B cell (primary cell): ENCODE data around the gene CFAP61. TPM values are rescaled to one million over a fixed set of nuclear protein-coding genes. Genes with fewer than 3 reads are reported as not detected.

Experiments used
- ATAC-seq: fragments of 200-7000 bp; cut with Tn5 transposase; one replicate; pipeline ENCODE4 v1.10.0; 2021; ENCODE audit warnings: low read depth, mild to moderate bottlenecking, moderate number of reproducible peaks, moderate library complexity
- CTCF ChIA-PET: fragments of 350-600 bp; sonication (Branson Sonifier 250); formaldehyde crosslinking; loops from one replicate; lab custom pipeline; 2021; ENCODE audit warnings: antibody characterized with exemption, inconsistent platforms; lab: Charles Lee
- POLR2A ChIA-PET: fragments of 350-600 bp; sonication (Branson Sonifier 250); formaldehyde crosslinking; loops from one replicate; lab custom pipeline; 2021; ENCODE audit warnings: antibody characterized with exemption; lab: Charles Lee
- DNase-seq: peaks from one replicate; pipeline ENCODE4 v3.0.0; 2013
- H2AFZ ChIP-seq: 2 replicates; pipeline ENCODE4 v1.6.1; 2012; ENCODE audit warnings: mild to moderate bottlenecking, low read depth, low read length; ENCODE audit not compliant: insufficient read depth, poor library complexity, severe bottlenecking
- H3K27ac ChIP-seq, 2 donors: 1 replicate in 1 of 2; 2 replicates in 1 of 2; pipeline ENCODE4 v1.5.1; 2012 to 2013; ENCODE audit warnings: low read length in 2 of 2, mild to moderate bottlenecking in 2 of 2, moderate library complexity in 1 of 2
- H3K27me3 ChIP-seq, 4 experiments: fragments of 200-600 bp in 1 of 4; sonication (generic) in 1 of 4; replicated peaks in 1 of 4; 1 replicate in 2 of 4; 2 replicates in 2 of 4; pipeline versions ENCODE4 v1.6.1 to v1.7.0; 2013 to 2016; ENCODE audit warnings: low read length in 3 of 4, mild to moderate bottlenecking in 2 of 4, mixed read lengths in 1 of 4, moderate library complexity in 1 of 4; ENCODE audit not compliant: insufficient read depth in 4 of 4, control insufficient read depth in 3 of 4; ENCODE audit errors: control extremely low read depth in 1 of 4
- H3K36me3 ChIP-seq, 2 experiments: replicated peaks in 1 of 2; 1 replicate in 1 of 2; 2 replicates in 1 of 2; pipeline versions ENCODE4 v1.6.1 to v1.7.1; 2013; ENCODE audit warnings: low read length in 1 of 2; ENCODE audit not compliant: insufficient read depth in 2 of 2, control insufficient read depth in 1 of 2; ENCODE audit errors: control extremely low read depth in 1 of 2, extremely low read depth in 1 of 2
- H3K4me1 ChIP-seq, 2 donors: fragments of 200-600 bp in 1 of 2; sonication (generic) in 1 of 2; 1 replicate in 1 of 2; 2 replicates in 1 of 2; pipeline versions ENCODE4 v1.5.1 to v1.6.1; 2013 to 2017; ENCODE audit warnings: low read length in 2 of 2; ENCODE audit not compliant: control insufficient read depth in 2 of 2, insufficient read depth in 2 of 2
- H3K4me2 ChIP-seq: replicated peaks from 2 replicates; pipeline ENCODE3; 2012; ENCODE audit warnings: mild to moderate bottlenecking, low read depth, low read length; ENCODE audit not compliant: poor library complexity, severe bottlenecking
- H3K4me3 ChIP-seq, 5 experiments: fragments of 200-600 bp in 1 of 5; sonication (generic) in 1 of 5; 1 replicate in 3 of 5; 2 replicates in 2 of 5; pipeline versions ENCODE4 v1.5.1 to v1.7.0; 2011 to 2016; ENCODE audit warnings: low read length in 4 of 5, mild to moderate bottlenecking in 4 of 5, low read depth in 2 of 5, control low read depth in 1 of 5, moderate library complexity in 1 of 5; ENCODE audit not compliant: insufficient read depth in 1 of 5; ENCODE audit errors: control extremely low read depth in 1 of 5, extremely low read depth in 1 of 5
- H3K79me2 ChIP-seq: fragments of 200-600 bp; sonication (generic); one replicate; pipeline ENCODE4 v1.6.0; 2016; ENCODE audit warnings: low read length; ENCODE audit not compliant: control insufficient read depth, insufficient read depth
- H3K9ac ChIP-seq: fragments of 200-600 bp; sonication (generic); 2 replicates; pipeline ENCODE4 v1.6.1; 2017; ENCODE audit warnings: mild to moderate bottlenecking, low read length, moderate library complexity
- H3K9me3 ChIP-seq, 3 donors: one replicate each; pipeline versions ENCODE4 v1.6.1 to v1.7.1; 2013; ENCODE audit warnings: low read length in 2 of 3; ENCODE audit not compliant: control insufficient read depth in 2 of 3, insufficient read depth in 1 of 3; ENCODE audit errors: control extremely low read depth in 1 of 3
- H4K20me1 ChIP-seq: 2 replicates; pipeline ENCODE4 v1.6.0; 2012; ENCODE audit warnings: mild to moderate bottlenecking, low read length; ENCODE audit not compliant: insufficient read depth, control insufficient read depth, poor library complexity, severe bottlenecking
- H3K27ac Mint-ChIP-seq: one replicate; pipeline ENCODE4 v1.8.0; 2021; ENCODE audit warnings: mixed read lengths
- H3K27me3 Mint-ChIP-seq: one replicate; pipeline ENCODE4 v1.8.0; 2021; ENCODE audit warnings: mixed read lengths
- H3K4me1 Mint-ChIP-seq: one replicate; pipeline ENCODE4 v1.8.0; 2021; ENCODE audit warnings: mixed read lengths
- H3K4me3 Mint-ChIP-seq: one replicate; pipeline ENCODE4 v1.8.0; 2021; ENCODE audit warnings: mixed read lengths
- H3K9me3 Mint-ChIP-seq: one replicate; pipeline ENCODE4 v1.8.0; 2022; ENCODE audit warnings: mixed read lengths; ENCODE audit not compliant: insufficient read depth
- CTCF ChIP-seq: fragments of 200-600 bp; IDR thresholded peaks from one replicate; pipeline ENCODE4 v1.8.0; 2022; ENCODE audit warnings: antibody characterized with exemption, mild to moderate bottlenecking
- EZH2 ChIP-seq: IDR thresholded peaks from 2 replicates; pipeline ENCODE4 v1.6.1; 2012; ENCODE audit warnings: borderline replicate concordance, low read depth, mild to moderate bottlenecking, moderate library complexity, low read length; ENCODE audit not compliant: insufficient read depth, poor library complexity, severe bottlenecking
- WGBS: methylation state at CpG from one replicate; pipeline ENCODE4 v1.1.5; 2013; ENCODE audit warnings: missing lambda C conversion rate; ENCODE audit not compliant: insufficient coverage; 5-methylcytosine and 5-hydroxymethylcytosine counted together
- intact Hi-C: fragments of 100-400 bp; cut with micrococcal nuclease; formaldehyde crosslinking; loops from one replicate; pipeline ENCODE4 v1.10.0; 2022
- polyA plus RNA-seq: library from polyadenylated mRNA; depleted of rRNA; stranded (reverse); fragments of >200 nt; gene quantifications from 2 replicates; pipeline ENCODE4 v1.2.3, GENCODE V29; 2012
- total RNA-seq, 2 donors: library from RNA; stranded (reverse); fragments of 120-200 nt in 1 of 2; gene quantifications; 1 replicate in 1 of 2; 2 replicates in 1 of 2; pipeline versions ENCODE4 v1.2.3 to v1.2.4, GENCODE V29; 2013 to 2022

Gene CFAP61
- total and polyA plus RNA-seq, 2 donors (not counting 1 experiment from before 2014, with no cell fraction given) = not detected

- H3K27ac Mint-ChIP-seq = no peak overlapping the region
- Histone ChIP-seq H3K27ac (no peak overlapping the region), H3K9me3 (no peaks in the 10 kb centered on the region), H2AFZ (no peak overlapping the region), H3K4me3 (no peak overlapping the region), H4K20me1 (no peaks in the 10 kb centered on the region), H3K36me3 (no peaks in the 10 kb centered on the region), H3K4me1 (peaks cover 0 to 7% of the 10 kb centered on the region in 2 donors), H3K9ac (no peak overlapping the region), H3K27me3 (peaks cover 0 to 8% (median 3%) of the 10 kb centered on the region in 4 experiments), H3K4me2 (no peak overlapping the region), H3K79me2 (peaks cover 25% of the 10 kb centered on the region)
- no peak for TF ChIP-seq CTCF
- TF ChIP-seq EZH2 = no peak
- peaks cover 23% of the 10 kb centered on the region for H3K27me3 Mint-ChIP-seq
- no peak overlapping the region for H3K4me3 Mint-ChIP-seq
- ChIA-PET CTCF (interaction anchor here (0.6 to 0.9 kb wide), 2 partner anchors 18 to 19 kb away, joined by 4 read pairs; no protein-coding TSS in a partner anchor), POLR2A (no interaction called here)
- no CpG with 5 or more reads among the region's 2 CpGs for WGBS
- H3K9me3 Mint-ChIP-seq = no peaks in the 10 kb centered on the region
- peaks cover 8% of the 10 kb centered on the region for H3K4me1 Mint-ChIP-seq
- no peak for DNase-seq
- no peak for ATAC-seq
- intact Hi-C loops = loop anchor here (10.0 kb wide), 3 partner anchors 198 to 1728 kb away; partner anchors contain the start of genes SMIM26 and ZNF133
Observed at GRCh38 chr20:20012541-20012940, 39.8 kb upstream of the CFAP61 start.

GRCh38 chr20:20014659-20015058 is 37.7 kb upstream of the CFAP61 start:
- peaks cover 0 to 8% (median 3%) of the 10 kb centered on the region in 4 experiments for H3K27me3 ChIP-seq
- H3K9ac ChIP-seq = no peak overlapping the region
- H3K36me3 ChIP-seq = peaks cover 0 to 4% of the 10 kb centered on the region in 2 experiments
- no peak overlapping the region for H2AFZ ChIP-seq
- peaks cover 13% of the 10 kb centered on the region for H3K27me3 Mint-ChIP-seq
- peaks cover 26% of the 10 kb centered on the region for H3K4me1 Mint-ChIP-seq
- H3K9me3 ChIP-seq = no peaks in the 10 kb centered on the region
- H3K27ac Mint-ChIP-seq = no peak overlapping the region
- WGBS = no CpG with 5 or more reads among the region's 2 CpGs
- ATAC-seq (no peak), DNase-seq (no peak)
- intact Hi-C loops = loop anchor here (5.0 to 10.0 kb wide), 6 partner anchors 200 to 1730 kb away; partner anchors contain the start of genes KIZ, SEC23B, SMIM26 and XRN2
- H3K4me3 ChIP-seq = no peak overlapping the region
- TF ChIP-seq EZH2 (no peak), CTCF (no peak)
- H3K4me2 ChIP-seq = no peak overlapping the region
- peaks cover 12 to 22% of the 10 kb centered on the region in 2 donors for H3K4me1 ChIP-seq
- peaks cover 46% of the 10 kb centered on the region for H3K79me2 ChIP-seq
- peaks cover 13% of the 10 kb centered on the region for H4K20me1 ChIP-seq
- H3K9me3 Mint-ChIP-seq = no peaks in the 10 kb centered on the region
- H3K4me3 Mint-ChIP-seq = no peak overlapping the region
- ChIA-PET POLR2A (no interaction called here), CTCF (interaction anchor here (0.9 to 2.1 kb wide), 3 partner anchors 308 to 352 kb away, joined by 3 to 5 read pairs (median 4); no protein-coding TSS in a partner anchor)
- no peak overlapping the region for H3K27ac ChIP-seq
